ENCODE results near the gene LDLRAD1.
"Not testable (repeated sequence)": the region's sequence is repeated elsewhere in the genome, so short reads cannot be mapped to it uniquely, and the experiment has no call there.

LDLRAD1 gene

DNA sequence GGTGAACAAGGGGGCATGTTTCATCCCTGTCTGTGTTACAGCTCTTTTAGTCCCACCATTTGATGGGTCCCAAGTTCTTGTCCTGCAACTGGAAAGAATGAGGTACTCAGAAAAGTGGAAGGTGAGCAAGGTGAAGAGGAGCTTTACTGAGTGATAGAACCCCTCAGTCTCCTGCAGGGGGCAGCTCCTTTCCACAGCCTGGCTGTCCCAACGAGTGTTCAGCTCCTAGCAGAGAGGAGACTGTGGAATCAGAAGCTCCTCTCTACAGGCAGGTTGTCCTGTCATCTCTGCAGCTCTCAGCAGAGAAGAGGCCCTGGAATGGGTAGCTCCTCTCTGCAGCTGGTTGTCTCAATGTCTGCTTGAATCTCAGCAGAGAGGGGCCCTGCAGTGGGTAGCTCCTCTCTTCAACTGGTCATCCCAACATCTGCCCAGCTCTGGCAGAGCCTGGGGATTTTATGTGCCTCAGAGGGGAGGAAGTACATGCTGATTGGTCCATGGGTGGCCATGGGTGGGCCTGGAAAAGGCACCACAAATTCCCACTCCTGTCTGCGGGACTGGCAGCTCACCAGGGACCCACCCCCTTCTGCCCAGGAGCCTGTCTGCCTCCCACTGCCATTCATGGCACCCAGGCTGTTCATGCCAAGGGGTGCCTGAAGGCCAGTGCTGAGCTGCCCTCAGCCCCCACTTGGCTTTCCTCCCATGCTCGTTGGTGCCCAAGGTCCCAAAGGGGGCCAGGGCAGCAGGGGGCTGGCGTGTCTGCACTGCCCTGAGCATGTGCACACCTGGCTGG, 25.7 kb downstream of the LDLRAD1 start:
- DNase-seq: no peak

DNA sequence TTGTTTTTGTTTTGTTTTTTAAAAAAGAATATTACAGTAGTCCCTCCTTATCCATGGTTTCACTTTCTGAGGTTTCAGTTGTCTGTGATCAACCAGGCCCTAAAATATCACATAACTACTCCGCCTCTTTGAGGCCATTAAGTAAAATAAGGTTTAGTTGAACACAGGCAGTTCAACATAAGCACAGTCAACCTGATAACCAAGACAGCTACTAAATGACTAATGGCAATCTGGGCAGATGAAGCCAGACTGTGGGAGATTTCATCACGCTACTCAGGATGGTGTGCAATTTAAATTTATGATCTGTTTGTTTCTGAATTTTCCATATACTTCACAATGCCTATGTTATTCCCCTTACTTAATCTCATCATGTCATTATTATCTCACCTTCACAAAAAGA, 30.1 kb downstream of the LDLRAD1 start:
- DNase-seq: no peak

DNA sequence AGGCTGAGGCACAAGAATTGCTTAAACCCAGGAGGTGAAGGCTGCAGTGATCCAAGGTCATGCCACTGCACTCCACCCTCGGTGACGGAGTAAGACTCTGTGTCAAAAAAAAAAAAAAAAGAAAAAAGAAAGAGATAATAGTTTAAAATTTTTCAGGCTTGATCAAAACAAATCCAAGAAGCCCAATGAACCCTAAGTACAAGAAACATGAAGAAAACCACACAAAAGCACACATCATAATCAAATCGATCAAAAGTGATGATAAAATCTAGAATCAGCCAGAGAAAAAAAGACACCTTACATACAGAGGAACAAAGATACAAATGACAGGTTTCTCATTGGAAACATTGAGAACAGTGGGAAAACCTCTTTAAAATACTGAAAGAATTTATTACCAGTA, 31.5 kb downstream of the LDLRAD1 start:
- no peak for DNase-seq

DNA sequence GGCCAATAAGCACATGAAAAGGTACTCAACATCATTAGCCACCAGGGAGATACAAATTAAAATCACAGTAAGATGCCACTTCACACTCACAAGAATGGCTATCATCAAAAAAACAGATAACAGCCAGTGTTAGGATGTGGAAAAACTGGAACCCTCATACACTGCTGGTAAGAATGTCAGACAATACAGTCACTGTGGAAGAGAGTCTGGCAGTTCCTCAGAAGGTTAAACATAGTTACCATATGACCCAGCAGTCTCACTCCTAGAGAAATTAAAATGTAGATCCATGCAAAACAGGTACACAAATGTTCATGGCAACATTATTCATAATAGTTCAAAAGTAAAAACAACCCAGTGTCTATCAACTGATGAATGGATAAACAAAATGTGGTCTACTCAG, 33.3 kb downstream of the LDLRAD1 start:
- no peak for DNase-seq

DNA sequence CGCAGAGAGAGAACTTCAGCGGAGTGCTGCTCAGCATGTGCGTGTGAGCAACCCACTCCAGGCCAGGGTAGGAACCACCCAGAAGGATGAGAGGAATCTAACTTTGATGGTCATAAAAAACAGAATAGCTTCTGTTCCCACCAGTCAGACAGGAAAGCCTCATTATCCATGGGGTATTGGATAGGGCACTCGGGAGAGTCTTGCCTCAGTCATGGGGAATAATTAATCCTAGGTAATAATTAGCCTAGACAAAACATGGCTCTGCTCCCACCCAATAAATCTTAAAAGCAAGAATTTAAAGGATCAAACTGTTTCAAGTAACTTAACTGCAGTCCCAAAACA, 35.3 kb downstream of the LDLRAD1 start:
- no peak for DNase-seq

DNA sequence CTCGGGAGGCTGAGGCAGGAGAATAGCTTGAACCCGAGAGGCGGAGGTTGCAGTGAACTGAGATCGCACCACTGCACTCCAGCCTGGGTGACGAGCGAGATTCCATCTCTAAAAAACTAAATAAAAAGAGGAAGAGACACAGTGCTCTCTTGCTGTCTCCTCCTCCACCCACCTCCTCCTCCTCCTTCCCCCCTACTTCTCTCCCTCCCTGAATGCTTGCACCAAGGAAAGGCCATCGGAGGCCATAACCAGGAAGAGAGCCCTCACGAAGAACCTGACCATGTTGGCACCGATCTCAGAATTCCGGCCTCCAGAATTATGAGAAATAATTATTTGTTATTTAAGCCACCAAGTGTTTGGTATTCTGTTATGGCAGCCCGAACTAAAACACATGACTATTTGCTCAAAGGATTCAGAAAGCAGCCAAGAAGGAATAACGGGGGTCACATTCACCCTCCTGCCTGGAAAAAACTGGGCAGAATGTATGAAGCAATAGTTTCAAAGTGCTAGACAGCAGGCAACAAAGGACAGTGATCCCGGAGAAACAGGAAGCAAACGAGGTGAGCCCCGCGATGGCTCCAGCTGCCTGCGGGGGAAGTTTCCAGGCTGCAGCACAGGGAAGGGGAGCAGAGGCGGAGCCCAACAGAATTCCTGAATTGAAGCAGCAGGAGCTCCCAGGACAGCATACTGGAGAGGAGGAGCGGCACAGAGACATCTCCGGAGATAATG, 35.8 kb downstream of the LDLRAD1 start:
- DNase-seq: peak; percentile 62

DNA sequence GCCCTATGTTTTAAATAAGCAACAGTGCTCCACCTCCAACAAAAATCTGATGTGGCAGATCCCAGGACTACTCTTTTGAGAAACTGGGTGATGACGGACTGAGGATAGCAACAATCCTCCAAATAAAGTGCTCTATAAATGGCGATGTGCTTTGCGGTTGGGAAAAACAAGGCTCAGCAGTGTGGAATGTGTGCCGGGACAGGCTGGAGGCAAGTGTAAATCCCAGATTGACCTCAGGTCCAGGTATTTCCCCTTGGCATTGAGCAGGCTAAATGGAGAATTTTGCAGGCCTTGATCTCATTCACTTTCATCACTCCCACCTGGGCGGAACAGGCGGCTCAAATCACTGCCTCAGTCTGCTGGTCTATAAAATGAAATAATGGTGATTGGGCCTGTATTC, 36.8 kb downstream of the LDLRAD1 start:
- DNase-seq: no peak

DNA sequence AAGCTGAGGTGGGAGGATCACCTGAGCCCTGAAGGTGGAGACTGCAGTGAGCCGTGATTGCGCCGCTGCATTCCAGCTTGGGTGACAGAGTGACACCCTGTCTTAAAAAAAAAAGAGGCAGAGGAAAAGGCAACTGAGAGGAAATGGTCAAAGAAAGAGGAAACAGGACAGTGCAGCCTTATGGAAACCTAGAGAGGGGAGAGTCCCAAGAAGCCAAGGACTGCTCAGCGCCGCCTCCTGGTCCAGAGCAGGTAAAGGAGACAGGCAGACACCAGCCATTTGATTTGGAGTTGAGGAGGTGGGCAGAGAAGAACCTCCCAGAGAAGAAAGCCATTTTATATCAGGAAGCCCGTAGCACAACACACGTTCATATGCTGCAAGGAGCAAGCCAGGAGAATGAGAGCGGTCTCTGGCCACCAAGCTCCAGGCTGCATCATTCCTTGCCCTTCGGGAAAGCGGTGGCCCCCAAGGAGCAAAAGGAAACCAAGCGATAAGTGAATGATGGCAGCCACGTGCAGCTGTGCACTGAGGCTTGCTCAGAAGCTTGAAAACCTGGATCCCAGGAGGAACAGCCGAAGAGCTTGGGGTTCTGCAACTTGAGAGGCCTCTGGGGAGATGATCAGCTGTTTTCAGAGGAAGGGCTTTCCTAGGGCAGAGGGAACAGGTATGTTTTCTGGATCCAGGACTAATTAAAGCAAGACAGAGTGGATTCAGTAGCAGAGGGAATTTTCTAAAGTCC, 38.1 kb downstream of the LDLRAD1 start:
- DNase-seq: peak; percentile 40

DNA sequence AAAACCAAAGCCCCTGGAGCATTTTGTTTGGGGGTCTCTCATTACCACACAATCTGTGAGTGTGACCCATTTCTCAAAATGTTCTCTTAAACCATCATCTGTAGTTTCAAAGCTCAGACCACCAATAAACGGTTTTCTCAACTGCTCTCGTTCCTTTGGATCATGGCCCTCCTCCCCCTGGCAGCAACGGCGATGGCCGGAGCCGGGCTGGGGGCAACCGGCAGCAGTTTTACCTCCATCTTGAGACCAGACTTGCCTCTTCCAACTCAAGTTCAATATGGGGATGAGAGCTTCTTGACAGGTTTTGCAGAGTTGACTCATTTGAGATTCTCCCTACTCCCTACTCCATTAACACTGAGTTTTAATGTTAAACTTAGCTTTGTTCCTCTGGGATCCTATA, 42.1 kb downstream of the LDLRAD1 start:
- no peak for DNase-seq

DNA sequence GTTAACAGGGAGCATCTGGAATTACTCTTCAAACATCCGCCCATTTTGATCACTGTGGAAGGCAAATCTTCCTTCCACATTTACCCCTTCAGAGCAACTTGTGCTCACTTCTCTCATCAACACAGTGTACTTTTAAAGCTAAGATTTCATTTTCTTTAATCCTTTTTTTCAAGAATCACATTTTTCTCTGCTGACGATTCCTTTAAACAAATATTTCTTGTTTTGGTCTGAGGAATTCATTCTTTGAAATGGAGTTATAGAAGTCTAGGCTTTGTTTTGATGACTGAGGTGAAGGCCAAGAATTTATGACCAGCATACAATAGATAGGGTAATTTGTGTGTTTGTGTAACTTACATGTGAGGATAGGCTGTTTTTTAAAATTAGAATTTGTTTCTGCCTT, 46.3 kb downstream of the LDLRAD1 start:
- no peak for DNase-seq

DNA sequence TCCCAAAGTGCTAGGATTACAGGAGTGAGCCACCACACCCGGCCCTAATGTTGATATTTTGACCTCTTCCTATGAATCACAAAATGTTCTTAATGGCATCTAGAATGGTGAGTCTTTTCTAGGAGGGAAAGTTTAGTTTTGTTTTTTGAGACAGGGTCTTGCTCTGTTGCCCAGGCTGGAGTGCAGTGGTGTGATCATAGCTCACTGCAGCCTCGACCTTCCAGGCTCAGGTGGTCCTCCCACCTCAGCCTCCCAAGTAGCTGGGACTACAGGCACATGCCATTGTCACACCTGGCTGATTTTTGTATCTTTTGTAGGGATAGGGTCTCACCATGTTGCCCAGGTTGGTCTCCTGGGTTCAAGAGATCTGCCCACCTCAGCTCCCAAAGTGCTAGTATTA, 48.7 kb downstream of the LDLRAD1 start:
- not testable (repeated sequence) for DNase-seq

DNA sequence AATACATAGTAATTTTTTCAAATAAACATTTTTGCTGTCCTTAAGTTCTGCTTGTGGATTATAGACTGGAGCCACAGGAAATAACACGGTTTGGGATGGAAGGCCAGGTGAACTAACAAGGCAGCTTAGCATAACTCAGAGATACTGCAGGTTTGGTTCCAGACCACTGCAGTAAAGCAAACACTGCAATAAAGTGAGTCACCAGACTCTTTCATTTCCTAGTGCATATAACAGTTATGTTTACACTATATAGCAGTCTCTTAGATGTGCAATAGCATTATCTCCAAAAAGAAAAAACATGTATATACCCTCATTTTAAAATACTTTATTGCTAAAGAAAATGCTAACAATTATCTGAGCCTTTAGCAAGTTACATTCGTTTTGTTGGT, 49.9 kb downstream of the LDLRAD1 start:
- DNase-seq: no peak

DNA sequence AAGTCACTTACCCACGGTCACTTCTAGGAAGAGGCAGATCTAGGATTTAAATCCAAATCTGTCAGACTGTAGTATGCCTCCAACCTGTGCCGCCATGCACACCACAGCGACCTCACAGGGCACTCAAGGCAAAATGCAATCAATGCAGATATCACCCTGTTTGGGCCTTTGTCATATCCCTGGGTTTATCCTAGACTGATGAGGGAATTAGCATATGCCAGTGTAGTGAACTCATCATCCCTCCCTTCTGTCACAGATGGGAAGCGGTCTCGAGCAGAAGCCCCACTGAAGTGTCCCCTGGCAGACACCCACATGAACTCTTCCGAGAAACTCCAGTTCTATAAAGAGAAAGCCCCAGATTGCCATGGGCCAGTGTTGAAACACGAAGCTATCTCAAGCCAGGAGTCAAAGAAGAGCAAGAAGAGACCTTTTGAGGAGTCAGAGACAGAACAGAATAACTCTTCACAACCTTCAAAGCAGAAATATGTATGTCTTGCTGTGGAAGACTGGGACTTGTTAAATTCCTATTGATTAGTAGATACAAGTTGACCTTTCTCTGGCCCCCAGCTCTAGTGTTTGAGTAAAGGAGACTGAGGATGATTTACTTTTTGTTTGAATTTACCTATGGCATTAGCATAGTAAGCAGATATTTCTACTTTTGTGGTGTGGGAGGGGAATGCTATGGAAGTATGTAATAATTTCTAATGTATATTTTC, 50.4 kb downstream of the LDLRAD1 start:
- DNase-seq: no peak

DNA sequence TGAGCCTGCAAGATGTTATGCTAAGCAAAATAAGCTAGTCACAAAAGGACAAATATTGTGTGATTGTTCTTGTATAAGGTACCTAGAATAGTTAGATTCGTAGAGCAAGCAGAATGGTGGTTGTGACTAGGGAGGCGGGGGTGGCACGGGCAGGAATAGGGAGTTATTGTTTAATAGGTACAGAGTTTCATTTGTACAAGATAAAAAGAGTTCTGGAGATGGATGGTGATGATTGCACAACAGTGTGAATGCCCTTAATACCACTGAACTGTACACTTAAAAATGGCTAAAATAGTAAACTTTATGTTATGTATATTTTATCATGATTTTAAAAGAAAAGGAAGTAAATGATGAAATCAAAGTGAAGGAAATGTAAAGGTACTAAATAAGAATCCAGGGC, 51.2 kb downstream of the LDLRAD1 start:
- no peak for DNase-seq

DNA sequence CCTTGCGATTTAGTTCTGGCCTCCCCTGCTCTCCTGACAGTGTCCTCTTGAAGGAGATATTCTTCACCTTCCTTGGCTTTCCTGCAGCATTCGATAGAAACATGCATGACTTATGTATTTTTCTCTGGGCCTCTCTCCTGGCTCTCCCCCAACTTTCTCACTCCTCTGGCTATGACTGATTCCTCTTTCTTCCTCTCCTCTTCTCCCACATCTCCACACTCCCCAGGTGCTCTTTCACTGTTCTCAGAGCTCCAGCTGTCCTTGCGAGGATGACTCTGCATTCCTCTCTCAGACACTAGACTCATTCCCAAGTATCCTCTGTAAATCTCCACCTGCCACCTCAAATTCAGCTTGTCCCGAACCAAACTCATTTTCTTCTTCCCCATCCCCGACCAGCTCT, 53.9 kb downstream of the LDLRAD1 start:
- no peak for DNase-seq

DNA sequence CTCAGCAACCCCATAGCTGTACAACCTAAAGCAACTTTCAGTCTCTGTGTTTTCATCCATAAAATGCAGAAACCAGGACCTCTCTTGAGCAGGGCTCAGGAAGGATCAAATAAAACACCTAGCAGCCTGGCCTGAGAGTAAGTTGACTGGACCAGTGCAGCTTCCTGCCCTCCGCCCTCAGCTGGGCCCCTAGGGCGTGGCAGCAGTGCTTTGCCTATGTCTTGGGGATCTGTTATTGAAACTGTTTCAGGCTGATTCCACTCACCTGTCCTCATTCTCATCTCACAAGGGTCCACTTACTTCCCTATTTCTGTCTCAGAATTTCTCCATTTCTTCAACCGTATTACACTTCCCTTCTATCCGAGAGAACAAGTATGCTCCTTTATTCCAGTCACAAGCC, 54.5 kb downstream of the LDLRAD1 start:
- no peak for DNase-seq

DNA sequence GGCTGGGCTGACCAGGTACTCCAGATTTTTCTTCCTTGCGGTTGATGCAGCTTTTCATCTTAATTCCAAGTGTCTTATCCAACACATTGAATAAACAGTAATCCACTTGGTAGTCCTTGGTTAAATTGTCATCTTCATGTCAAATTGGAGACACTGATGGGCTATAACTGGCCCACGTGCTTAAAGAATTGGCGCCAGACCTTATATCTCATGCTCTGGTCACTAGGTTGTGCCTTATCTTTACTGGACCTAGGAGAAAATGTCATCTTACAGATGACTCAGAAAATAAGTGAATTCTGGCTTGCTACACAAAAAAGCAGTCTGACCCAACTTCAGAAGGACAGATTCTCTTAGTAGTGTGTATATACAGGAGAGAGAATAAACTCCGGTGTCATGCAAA, 55.6 kb downstream of the LDLRAD1 start:
- no peak for DNase-seq

DNA sequence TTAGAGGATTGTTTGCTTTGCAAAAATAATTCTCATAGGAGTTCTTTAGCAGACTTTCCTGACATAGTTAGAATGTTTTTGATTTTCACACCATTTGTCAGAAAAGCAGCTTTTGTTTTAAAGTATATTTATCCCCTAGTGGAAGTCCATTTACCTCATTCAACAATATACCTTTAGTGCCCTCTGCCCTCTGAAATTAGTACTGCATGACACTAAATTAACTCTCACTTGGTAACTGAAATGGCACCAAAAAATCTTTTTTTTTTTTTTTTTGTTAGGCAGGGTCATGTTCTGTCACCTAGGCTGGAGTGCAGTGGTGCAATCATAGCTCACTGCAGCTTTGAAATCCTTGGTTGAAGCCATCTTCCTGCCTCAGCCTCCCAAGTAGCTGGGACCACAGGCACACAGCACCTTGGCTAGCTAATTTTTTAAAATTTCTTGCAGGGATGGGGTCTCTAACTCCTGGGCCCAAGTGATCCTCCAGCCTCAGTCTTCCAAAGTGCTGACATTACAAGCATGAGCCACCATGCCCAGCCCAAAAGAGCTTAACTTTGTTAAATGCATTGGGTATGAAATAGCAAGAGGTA, 58.2 kb downstream of the LDLRAD1 start:
- DNase-seq: no peak

All from retina (tissue), 1 donor.